Lung microvascular endothelial cell (primary cell): ENCODE data around the gene XRCC4. TPM values are rescaled to one million over a fixed set of nuclear protein-coding genes. Genes with fewer than 3 reads are reported as not detected.

Experiments
- DNase-seq, 2 donors: peaks; one replicate each; pipeline versions ENCODE4 v3.0.0 to v3.0.0-alpha.2; 2010; ENCODE audit warnings: low read depth in 2 of 2
- total RNA-seq: library from RNA; depleted of rRNA; stranded (reverse); fragments of >200 nt; gene quantifications from 2 replicates; pipeline ENCODE4 v1.2.1, GENCODE V29; 2014

XRCC4 gene
- total RNA-seq, 1 donor from 2014 or later = 2.0 TPM

- DNase-seq = no peak
Measured at GRCh38 chr5:83071286-83072051, 5.9 kb upstream of the XRCC4 start.

GRCh38 chr5:83072966-83073365 lies 4.4 kb upstream of the XRCC4 start:
- DNase-seq = no peak

GRCh38 chr5:83077662-83078261 lies 415 bp downstream of the XRCC4 start:
- peak; percentile 20 to 25 for DNase-seq

- no peak for DNase-seq
Measured at GRCh38 chr5:83082750-83083149, 5.4 kb downstream of the XRCC4 start.

DNA sequence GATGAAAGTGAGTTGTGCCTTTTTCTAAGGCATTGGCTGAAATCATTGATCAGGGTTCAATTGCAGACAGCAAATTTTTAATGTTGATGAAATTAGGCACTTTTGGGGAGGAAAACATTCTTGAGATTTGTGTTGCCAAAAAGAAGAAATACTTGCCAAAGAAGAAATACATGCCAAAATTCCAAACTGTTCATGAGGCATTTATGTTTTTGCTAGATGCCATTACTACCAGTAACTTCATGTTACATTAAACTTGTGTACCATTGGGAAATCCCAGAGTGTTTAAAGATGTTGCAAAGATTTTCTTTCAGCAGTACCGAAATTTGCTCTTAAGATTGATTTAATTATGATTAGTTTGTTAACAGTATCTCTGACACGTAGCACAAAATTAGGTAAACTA lies 7.0 kb downstream of the XRCC4 start:
- DNase-seq = no peak

- no peak for DNase-seq
Measured at GRCh38 chr5:83085106-83085505, 7.8 kb downstream of the XRCC4 start.

GRCh38 chr5:83090169-83090568 lies 12.8 kb downstream of the XRCC4 start:
- no peak for DNase-seq

DNA sequence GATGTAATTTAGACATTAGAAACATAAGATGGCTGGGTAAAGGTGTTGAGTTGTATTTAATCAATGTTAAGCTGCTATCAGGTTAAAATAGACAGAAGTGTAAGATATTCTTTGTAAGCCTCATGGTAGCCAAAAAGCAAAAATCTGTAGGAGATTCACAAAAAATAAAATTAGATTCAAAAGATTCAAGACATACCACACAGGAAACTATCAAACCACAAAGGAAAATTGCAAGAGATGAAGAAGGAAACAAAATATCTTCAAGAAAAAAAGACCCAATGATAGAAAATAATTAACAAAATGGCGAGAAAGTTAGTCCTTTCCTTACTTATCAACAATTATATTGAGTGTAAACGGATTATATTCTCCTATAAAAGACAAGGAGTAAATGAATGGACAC lies 15.3 kb downstream of the XRCC4 start:
- no peak for DNase-seq

GRCh38 chr5:83093692-83094091 lies 16.3 kb downstream of the XRCC4 start:
- DNase-seq = no peak

- DNase-seq = no peak
Measured at GRCh38 chr5:83095163-83095956, 18.0 kb downstream of the XRCC4 start.

DNA sequence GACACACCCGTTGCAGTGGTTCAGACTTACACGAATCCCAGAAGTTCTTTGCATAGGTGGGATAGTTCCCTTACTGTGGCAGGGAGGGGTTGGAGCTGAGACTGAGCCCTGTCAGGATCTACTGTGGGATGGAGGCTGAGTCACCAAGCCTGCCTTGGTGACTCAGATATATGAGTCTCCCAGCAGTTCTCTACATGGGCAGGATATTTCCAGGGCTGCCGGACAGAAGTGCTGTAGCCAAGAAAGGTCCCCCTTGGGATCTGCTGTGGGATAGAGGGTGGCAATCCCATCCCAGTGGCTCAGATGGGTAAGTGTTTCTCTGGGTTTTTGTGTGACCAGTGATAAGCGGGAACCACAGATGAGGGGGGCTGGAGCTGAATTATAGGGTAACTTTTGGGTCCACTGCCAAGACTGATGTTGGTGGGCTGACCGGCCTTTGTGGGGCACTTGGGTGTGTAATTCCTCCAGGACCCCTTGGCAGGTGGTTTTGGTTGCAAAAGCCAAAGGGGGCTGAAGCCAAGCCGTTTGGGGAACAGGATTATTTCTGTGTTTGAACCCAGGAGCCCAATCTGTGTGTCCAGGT lies 18.7 kb downstream of the XRCC4 start:
- DNase-seq = peak; percentile 3 to 82

DNA sequence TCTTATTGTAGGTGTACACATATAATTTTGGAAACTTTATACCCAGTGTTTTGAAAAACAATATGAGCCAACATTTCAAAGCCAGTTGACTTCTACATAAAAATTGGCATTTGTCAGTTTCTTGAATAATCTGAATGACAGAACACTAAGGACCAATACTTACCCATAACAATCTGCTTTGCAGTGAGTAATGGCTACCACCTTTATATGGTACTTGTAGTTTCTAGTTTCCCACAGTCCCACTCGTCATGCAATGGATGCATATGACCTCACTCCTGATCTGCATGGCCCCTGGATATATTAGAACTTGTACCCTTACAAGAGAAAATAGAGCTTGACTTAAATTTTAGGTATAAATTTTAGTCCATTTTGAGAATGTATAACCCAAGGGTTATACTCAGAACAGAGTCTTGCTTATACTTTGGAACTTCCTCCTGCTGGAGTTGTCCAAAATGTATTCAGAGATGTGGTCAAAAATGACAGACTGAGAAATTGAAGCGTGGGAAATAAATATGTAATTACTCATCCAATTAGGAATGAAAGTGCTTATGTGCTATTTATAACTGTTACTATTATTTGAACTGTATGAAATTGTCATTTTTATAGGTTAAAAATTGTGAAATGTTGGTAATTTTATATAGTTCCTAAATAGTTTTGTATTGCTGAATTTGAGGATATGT lies 19.5 kb downstream of the XRCC4 start:
- DNase-seq = peak in 1 of 2 donors; percentile 17

DNA sequence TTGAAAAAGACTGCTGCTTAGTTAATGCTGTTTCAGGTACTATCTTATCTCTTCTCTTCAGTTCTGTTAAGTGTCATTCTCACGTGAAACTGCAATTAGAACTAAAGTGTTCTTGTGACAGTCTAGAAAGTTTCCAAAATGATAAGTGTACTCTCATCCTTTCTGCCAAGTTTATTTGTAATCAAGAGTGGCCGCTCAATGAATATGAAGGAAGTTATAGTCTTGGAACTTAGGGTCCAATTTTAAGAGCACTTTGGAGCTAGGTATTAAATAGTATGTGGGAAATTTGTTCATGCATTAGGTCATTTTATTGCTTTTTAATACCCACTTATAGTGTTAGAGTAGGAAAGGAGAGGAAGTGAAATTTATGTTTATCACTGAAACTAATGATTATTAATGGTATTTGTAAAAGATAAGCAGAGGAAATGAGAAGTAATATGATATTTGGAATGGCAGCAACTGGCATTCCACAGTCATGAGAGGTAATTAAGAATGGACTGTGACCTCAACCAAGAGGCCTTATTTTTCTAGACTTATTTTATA lies 20.4 kb downstream of the XRCC4 start:
- DNase-seq = peak in 1 of 2 donors; percentile 64

DNA sequence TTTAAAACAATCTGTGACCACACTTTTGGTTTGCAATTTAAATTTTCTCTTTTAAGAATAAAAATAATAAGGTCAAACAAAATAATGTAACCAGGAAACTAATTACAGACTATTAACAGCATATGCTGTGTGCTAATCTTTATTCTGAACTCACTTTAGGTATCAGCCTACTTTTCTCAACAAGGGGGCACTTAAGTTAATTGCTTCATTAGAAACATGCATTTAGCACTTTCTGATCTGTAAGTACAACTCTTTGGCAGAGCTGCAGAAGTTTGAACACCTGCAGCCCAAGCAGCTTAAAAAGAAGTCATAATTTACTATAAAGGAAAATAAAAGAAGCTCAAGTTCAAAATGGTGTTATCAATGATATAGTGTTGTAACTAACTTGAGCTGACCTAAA lies 21.7 kb downstream of the XRCC4 start:
- no peak for DNase-seq

DNA sequence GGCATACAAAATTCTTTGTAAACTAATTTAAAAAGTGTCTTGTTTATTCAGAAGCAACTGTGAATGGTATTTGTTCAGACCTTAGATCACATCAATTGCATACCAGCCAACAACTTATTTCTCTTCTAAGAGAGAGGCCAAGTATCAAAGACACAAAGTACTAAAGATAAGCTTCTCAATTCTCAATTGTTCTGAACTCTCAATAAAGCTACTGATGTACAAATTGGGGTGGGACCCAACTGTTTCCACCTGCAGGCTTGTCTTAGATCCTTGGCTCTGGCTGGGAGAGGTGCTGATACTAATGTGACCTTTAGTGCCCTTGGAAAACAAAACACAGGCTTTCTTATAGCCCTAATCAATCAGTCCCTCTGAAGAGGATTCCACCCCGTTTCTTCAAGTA lies 22.1 kb downstream of the XRCC4 start:
- DNase-seq = no peak

DNA sequence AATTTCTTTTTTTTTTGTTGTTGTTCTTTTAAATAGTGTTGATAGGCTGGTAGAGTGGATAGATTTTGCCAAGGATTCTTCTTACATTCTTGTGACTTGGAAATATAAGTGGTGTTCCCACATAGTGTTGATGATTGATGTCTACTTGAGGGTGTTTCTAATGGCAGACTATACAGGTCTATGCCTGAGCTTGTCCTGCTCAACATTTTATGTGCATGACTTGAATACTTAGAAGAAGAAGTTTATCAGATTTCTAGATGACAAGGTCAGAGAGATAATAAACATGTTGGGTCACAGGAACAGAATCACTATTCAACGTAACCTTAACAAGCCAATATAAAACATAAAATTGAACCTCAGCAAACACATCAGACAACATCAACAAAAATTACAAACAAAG lies 24.2 kb downstream of the XRCC4 start:
- DNase-seq = no peak

- DNase-seq = no peak
Measured at GRCh38 chr5:83102364-83102980, 25.1 kb downstream of the XRCC4 start.

DNA sequence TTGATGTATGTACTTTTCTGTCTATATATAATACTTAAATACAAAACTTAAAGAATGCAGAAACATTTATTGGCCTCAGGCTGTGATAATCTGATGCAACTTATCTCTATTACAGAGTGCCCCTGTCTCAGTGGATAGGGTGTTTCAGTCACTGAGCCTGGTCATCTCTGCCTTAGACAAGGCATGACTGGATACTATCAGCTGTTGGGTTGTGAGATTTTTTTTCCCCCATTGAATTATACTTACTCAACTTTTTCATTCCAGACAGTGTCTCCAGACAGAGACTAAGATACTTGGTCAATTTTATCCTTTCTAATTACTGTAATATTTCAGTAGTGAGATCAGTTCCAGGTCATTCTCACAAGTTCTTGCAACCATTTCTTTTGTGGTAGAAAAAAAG lies 26.7 kb downstream of the XRCC4 start:
- DNase-seq = no peak

DNA sequence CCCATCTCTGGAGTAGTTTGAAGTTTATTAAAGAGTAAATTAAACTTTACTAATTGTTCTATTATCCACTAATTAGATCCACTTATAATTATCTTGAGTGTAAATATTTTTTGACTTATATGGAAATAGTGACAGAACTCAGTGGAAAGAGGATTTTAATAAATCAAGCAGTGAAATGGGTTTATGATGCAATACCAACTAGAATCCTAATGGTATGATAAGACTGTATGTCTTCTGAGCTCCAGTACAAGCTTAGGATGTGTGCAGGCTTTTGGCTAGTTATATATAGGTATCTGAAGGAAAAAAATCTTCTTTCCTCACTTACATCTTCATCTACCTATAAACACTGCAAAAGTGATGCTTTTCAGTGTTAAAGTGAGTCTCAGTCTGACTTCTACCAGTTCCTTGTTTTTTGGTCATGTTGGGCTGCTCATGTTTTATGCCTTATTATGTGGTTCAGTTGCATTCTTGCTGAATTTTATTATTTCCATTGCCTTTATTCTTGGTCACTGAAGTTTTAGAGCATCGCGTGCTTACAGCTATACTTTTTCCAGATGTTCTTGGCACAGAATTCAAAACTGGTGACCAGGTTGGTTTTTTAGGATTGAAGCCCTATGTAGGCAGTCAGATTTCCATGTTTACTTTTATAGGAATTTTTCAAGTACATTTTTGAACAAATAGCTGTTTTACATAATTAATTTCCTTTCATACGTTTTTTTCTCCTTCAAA lies 30.5 kb downstream of the XRCC4 start:
- DNase-seq = no peak

DNA sequence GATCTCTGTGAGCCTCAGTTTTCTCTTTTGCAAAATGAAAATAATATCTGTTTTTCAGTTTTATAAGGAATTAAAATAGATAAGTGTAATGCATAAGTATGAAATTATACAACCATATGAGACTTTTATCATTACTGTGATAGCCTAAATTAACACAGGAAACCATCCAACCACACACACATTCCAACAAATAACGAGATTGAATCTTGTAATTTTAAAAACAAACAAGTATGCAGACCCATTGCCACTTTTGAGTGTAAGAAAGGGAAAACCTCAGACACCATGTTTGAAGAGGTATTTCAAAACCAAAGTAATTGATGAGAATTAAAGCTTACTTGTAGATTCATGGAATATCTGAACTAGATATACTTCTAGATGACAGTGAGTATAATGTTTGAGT lies 32.0 kb downstream of the XRCC4 start:
- DNase-seq = no peak
